Activated naive CD4-positive, alpha-beta T cell treated with anti-CD3 and anti-CD28 coated beads for 36 hours (primary cell): Measurements from ENCODE around the gene SERINC5. TPM values are rescaled to one million over a fixed set of nuclear protein-coding genes. Genes with fewer than 3 reads are reported as not detected.

Experiments
- CTCF ChIA-PET: fragments of 350-600 bp; sonication (Branson Sonifier 250); formaldehyde crosslinking; loops from one replicate; lab custom pipeline; 2021; ENCODE audit warnings: antibody characterized with exemption; lab: Charles Lee
- DNase-seq: peaks from one replicate; pipeline ENCODE4 v3.0.0-alpha.2; 2020
- H3K27ac Mint-ChIP-seq: one replicate; pipeline ENCODE4 v1.8.0; 2021; ENCODE audit warnings: mild to moderate bottlenecking, mixed read lengths
- H3K27me3 Mint-ChIP-seq: one replicate; pipeline ENCODE4 v1.8.0; 2021; ENCODE audit warnings: low read depth, mixed read lengths
- H3K36me3 Mint-ChIP-seq: one replicate; pipeline ENCODE4 v1.8.0; 2021; ENCODE audit warnings: low read depth, mixed read lengths
- H3K4me1 Mint-ChIP-seq: one replicate; pipeline ENCODE4 v1.8.0; 2021; ENCODE audit warnings: low read depth, mixed read lengths
- H3K4me3 Mint-ChIP-seq: one replicate; pipeline ENCODE4 v1.8.0; 2021; ENCODE audit warnings: mild to moderate bottlenecking, moderate library complexity, mixed read lengths
- H3K9me3 Mint-ChIP-seq: one replicate; pipeline ENCODE4 v1.8.0; 2021; ENCODE audit warnings: mixed read lengths
- intact Hi-C: fragments of 100-400 bp; cut with micrococcal nuclease; formaldehyde crosslinking; loops from one replicate; pipeline ENCODE4 v1.15.1; 2023
- total RNA-seq, 2 experiments: library from RNA; stranded (reverse); gene quantifications; one replicate each; pipeline ENCODE4 v1.2.3, GENCODE V29; 2021

The SERINC5 gene
- total RNA-seq, 2 experiments from 2014 or later, result 34.8 to 36.4 TPM

DNA sequence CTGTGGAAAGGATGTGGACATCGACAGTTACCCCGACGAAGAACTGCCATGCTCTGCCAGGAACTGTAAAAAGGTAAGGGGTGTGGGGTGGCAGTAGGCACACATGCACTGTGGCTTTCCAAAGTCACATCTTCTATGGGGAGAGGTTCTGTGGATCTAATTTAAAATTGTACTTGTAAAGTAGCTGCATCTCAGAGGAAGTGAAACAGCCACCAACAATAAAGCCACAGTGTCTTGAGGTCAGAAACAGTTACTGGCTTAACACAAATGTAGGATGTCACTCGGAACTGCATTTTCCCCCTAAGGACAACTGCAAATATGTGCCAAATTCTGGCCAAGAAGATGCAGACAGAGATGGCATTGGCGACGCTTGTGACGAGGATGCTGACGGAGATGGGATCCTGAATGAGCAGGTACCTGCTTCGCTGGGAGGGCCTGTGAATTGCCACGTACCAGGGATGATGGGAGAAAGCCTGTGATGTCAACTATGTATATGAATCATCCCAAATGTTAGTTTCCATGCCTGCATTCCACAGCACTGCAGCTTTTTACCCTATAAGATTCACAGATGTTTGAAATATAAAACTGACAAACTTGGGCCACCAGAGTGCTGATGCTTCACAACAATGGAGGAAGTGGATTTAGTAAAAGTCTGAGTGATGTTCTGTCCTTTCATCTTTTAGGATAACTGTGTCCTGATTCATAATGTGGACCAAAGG lies 185.4 kb downstream of the SERINC5 start:
- no peaks in the 10 kb centered on the region for H3K27me3 Mint-ChIP-seq
- CTCF ChIA-PET, result interaction anchor here (1.2 kb wide), 1 partner anchor 181 kb away, joined by 3 read pairs; no protein-coding TSS in a partner anchor
- DNase-seq, result no peak
- intact Hi-C loops, result no loop called here
- H3K4me1 Mint-ChIP-seq, result no peaks in the 10 kb centered on the region
- no peak overlapping the region for H3K27ac Mint-ChIP-seq
- H3K9me3 Mint-ChIP-seq, result no peaks in the 10 kb centered on the region
- H3K4me3 Mint-ChIP-seq, result no peak overlapping the region
- no peaks in the 10 kb centered on the region for H3K36me3 Mint-ChIP-seq

DNA sequence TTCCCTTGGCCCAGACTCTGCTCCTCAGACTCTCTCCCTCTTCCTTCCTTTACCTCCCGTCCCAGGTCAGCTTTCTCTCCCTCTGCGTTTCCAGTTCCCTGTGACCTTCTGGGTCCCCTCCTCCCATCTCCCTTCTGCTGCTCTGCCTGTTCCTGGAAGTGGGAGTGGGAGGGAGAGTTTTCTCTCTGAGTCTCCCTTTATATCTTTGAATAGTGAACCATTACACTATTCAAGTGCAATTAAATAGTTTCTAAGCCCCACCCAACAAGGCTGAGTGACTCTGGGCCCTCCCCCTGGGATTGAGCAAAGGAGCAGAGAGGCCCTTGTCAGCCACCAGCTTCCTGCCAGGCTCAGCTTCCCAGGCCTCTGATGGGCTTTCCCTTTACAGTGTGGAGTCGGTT lies 185.9 kb downstream of the SERINC5 start:
- H3K27me3 Mint-ChIP-seq, result no peaks in the 10 kb centered on the region
- no peak overlapping the region for H3K27ac Mint-ChIP-seq
- CTCF ChIA-PET, result interaction anchor here (1.2 kb wide), 1 partner anchor 181 kb away, joined by 3 read pairs; no protein-coding TSS in a partner anchor

DNA sequence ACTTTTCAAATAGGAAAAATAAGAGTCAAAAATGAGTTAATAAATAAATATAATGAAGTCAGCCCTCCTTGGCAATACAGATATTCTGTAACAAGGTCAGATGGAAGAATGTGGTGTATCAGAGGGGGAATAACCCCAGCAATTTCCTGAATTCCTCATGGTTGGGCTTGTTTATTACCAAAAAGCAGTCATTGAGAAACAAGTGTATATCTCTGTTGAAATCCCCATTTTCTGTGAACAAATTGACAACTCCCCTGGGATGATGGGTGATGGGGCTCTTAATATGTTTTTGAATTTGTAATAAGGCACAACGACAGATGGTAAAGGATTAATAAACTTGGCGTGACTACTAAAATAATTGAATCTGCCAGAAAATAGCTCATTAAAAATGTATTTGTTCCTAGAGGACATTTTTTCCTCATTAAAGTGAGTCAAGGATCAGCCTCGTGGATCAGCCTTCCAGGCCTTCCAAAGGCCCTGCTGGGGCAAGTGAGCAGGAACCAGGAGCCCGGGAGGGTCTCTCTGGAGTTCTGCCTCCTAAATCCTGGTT lies 186.5 kb downstream of the SERINC5 start:
- CTCF ChIA-PET, result interaction anchor here (1.2 kb wide), 1 partner anchor 180 kb away, joined by 3 read pairs; no protein-coding TSS in a partner anchor
- Mint-ChIP-seq H3K4me1 (no peaks in the 10 kb centered on the region), H3K9me3 (no peaks in the 10 kb centered on the region), H3K27me3 (no peaks in the 10 kb centered on the region), H3K4me3 (no peak overlapping the region), H3K36me3 (no peaks in the 10 kb centered on the region), H3K27ac (no peak overlapping the region)
- no peak for DNase-seq
- intact Hi-C loops, result no loop called here

More for the DNA sequence above, 185.9 kb downstream of the SERINC5 start:
- no peaks in the 10 kb centered on the region for H3K9me3 Mint-ChIP-seq
- intact Hi-C loops, result no loop called here
- no peak for DNase-seq
- no peaks in the 10 kb centered on the region for H3K4me1 Mint-ChIP-seq
- H3K36me3 Mint-ChIP-seq, result no peaks in the 10 kb centered on the region
- H3K4me3 Mint-ChIP-seq, result no peak overlapping the region

DNA sequence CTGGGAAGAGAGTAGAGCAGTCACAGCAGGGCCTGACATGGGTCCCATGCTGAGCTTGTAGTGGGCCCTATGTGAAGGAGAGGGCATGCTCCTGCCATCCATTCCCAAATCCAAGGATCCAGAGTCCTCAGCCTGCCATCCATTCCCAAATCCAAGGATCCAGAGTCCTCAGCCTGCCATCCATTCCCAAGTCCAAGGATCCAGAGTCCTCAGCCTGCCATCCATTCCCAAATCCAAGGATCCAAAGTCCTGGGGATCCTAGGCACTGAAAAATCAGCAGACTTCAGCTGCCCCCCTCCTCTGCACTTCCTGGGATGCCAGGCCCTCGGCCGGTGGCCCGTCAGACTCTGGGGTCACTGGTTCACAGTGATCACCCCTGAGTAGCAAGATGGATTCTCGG lies 187.1 kb downstream of the SERINC5 start:
- intact Hi-C loops, result no loop called here
- Mint-ChIP-seq H3K4me1 (no peaks in the 10 kb centered on the region), H3K27me3 (no peaks in the 10 kb centered on the region), H3K36me3 (no peaks in the 10 kb centered on the region), H3K4me3 (no peak overlapping the region), H3K9me3 (no peaks in the 10 kb centered on the region), H3K27ac (no peak overlapping the region)
- DNase-seq, result no peak
- CTCF ChIA-PET, result interaction anchor here (0.6 kb wide), 1 partner anchor 23 kb away, joined by 3 read pairs; no protein-coding TSS in a partner anchor

DNA sequence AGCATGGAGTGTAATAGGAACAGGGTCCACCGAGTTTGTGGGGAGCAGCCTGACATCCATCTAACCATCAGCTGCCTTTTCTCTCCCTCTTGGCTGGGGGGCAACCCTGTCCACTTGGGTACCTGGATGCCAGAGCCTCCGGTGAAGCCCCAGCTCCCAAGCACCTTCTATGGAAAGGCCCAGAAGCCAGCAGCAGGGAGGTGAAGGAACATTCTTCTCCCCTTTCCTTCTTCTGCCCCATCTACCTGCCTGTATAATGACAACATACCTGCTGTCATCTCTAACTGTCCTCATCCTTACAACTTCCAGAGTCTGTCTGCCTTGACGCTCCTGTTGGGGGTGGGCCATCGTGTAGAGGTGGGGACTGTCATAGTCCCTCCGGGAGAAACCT lies 187.6 kb downstream of the SERINC5 start:
- Mint-ChIP-seq H3K27me3 (no peaks in the 10 kb centered on the region), H3K4me3 (no peak overlapping the region), H3K36me3 (peaks cover 2% of the 10 kb centered on the region), H3K9me3 (no peaks in the 10 kb centered on the region), H3K27ac (no peak overlapping the region), H3K4me1 (no peaks in the 10 kb centered on the region)
- intact Hi-C loops, result no loop called here
- CTCF ChIA-PET, result interaction anchor here (0.6 kb wide), 1 partner anchor 24 kb away, joined by 3 read pairs; no protein-coding TSS in a partner anchor
- no peak for DNase-seq

DNA sequence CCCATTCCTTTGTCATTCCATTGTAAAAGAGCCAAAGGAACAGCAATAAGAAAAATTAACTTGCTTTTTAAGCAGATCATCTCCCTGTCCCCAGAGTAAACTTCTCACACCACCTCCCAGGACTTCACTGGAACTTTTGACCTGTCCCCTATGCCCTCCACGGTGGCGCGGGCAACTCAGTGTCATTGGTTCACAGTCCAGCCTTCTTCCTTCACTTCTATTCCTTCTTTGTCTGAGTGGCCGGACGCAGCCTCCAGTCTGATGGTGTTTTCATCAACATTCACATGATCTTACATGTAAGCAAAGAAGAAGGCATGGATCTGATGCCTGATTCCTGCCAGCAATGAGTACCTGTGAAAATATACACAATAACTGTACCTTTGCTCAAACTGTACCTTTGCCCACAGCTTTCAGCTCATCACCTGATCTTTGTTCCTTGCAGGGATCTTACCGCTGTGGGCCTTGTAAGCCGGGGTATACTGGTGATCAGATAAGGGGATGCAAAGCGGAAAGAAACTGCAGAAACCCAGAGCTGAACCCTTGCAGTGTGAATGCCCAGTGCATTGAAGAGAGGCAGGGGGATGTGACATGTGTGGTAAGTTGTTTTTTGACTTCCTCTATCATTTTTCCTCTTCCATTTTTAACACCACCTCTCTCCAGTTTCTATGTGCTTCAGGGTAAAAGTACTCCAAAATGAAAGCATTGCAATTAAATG lies 188.2 kb downstream of the SERINC5 start:
- no peak for DNase-seq
- Mint-ChIP-seq H3K27me3 (no peaks in the 10 kb centered on the region), H3K4me3 (no peak overlapping the region), H3K27ac (no peak overlapping the region), H3K9me3 (no peaks in the 10 kb centered on the region), H3K4me1 (no peaks in the 10 kb centered on the region), H3K36me3 (peaks cover 2% of the 10 kb centered on the region)
- intact Hi-C loops, result no loop called here
- CTCF ChIA-PET, result no interaction called here

DNA sequence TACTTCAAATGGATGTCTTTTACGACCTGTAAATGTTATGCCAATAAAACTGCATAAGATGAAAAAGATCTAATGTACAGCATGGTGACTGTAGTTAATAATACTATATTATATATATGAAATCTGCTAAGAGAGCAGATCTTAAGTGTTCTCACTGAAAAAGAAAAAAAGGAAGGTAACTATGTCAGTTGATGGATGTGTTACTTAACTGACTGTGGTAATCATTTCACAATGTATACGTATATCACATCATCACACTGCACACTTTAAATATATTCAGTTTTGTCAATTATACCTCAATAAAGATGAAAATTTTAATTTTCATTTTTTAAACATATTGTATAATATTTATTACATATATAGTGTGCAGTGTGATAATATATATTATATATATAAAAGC lies 188.8 kb downstream of the SERINC5 start:
- H3K9me3 Mint-ChIP-seq, result no peaks in the 10 kb centered on the region
- no peak overlapping the region for H3K27ac Mint-ChIP-seq
- H3K27me3 Mint-ChIP-seq, result no peaks in the 10 kb centered on the region
- no peaks in the 10 kb centered on the region for H3K4me1 Mint-ChIP-seq
- H3K36me3 Mint-ChIP-seq, result peaks cover 2% of the 10 kb centered on the region
- intact Hi-C loops, result no loop called here
- DNase-seq, result no peak
- CTCF ChIA-PET, result no interaction called here
- no peak overlapping the region for H3K4me3 Mint-ChIP-seq

DNA sequence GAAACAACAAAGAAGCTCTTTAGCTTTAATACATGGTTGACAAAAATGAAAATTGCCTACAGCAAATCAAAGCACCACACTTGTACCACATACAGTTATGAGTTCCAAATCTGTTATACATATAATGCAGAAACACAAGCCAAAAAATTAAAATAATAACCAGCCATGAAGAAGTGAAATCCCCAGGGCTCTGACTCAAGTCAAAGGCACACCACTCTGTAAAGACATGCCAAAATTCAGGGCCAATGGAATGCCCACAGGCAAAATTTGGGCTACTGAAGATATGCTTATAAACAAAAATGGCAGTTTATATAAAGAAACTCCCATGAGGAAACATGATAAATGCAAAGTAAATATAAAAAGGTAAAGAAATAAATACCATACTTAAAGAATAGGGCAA lies 191.7 kb downstream of the SERINC5 start:
- Mint-ChIP-seq H3K9me3 (no peaks in the 10 kb centered on the region), H3K36me3 (peaks cover 2% of the 10 kb centered on the region), H3K4me1 (no peaks in the 10 kb centered on the region), H3K27me3 (no peaks in the 10 kb centered on the region), H3K27ac (no peak overlapping the region), H3K4me3 (no peak overlapping the region)
- DNase-seq, result no peak
- intact Hi-C loops, result no loop called here
- CTCF ChIA-PET, result no interaction called here

Other genes with a start within 250 kb of the SERINC5 start
- gene THBS4, start 220.7 kb downstream of the SERINC5 start, total RNA-seq, result 1 to 10 TPM in 1 of 2 experiments, under 1 TPM in 1; 0.29 to 1.1 TPM
- not detected for gene SPZ1, start 64.0 kb upstream of the SERINC5 start, total RNA-seq
- 10 to 100 TPM in 1 of 2 experiments, 1 to 10 TPM in 1; 8.0 to 10.3 TPM for gene ZFYVE16, start 152.0 kb upstream of the SERINC5 start, total RNA-seq
- gene FAM151B, start 232.1 kb upstream of the SERINC5 start, total RNA-seq, result under 1 TPM; 0.15 to 0.36 TPM